Tibial artery (tissue), 4 donors: ENCODE data around the gene CACNA2D1.

ENCODE experiments used
- DNase-seq, 2 donors: peaks; one replicate each; pipeline ENCODE4 v3.0.0-alpha.2; 2019
- H3K27ac ChIP-seq, 2 donors: fragments of 200-600 bp; sonication (generic) in 1 of 2; 1 replicate in 1 of 2; 2 replicates in 1 of 2; pipeline ENCODE4 v1.5.1; 2018 to 2019; ENCODE audit warnings: mild to moderate bottlenecking in 1 of 2
- H3K27me3 ChIP-seq, 2 donors: fragments of 200-600 bp; sonication (generic) in 1 of 2; one replicate each; pipeline versions ENCODE4 v1.5.1 to v1.6.0; 2016 to 2019
- H3K36me3 ChIP-seq, 3 donors: fragments of 200-600 bp; sonication (generic) in 2 of 3; one replicate each; pipeline ENCODE4 v1.5.1; 2016 to 2019; ENCODE audit warnings: mild to moderate bottlenecking in 2 of 3
- H3K4me1 ChIP-seq, 4 donors: fragments of 200-600 bp; sonication (generic) in 2 of 4; 1 replicate in 3 of 4; 2 replicates in 1 of 4; pipeline ENCODE4 v1.5.1; 2016 to 2019
- H3K4me3 ChIP-seq, 2 donors: fragments of 200-600 bp; sonication (generic) in 1 of 2; 1 replicate in 1 of 2; 2 replicates in 1 of 2; pipeline ENCODE4 v1.5.1; 2018 to 2019; ENCODE audit warnings: mild to moderate bottlenecking in 2 of 2
- H3K9me3 ChIP-seq, 3 donors: fragments of 200-600 bp; sonication (generic) in 1 of 3; one replicate each; pipeline ENCODE4 v1.5.1; 2016 to 2019
- intact Hi-C: fragments of 100-400 bp; cut with DNase I; formaldehyde crosslinking; loops from one replicate; pipeline ENCODE4 v1.15.0; 2023; ENCODE audit warnings: low total_unique reads
- TF ChIP-seq, protein P1 (sequence below), 2 experiments: fragments of 200-600 bp in 1 of 2; fragments of 450-650 bp in 1 of 2; IDR thresholded peaks; one replicate each; pipeline ENCODE4 v1.5.1; 2017 to 2019; ENCODE audit warnings: antibody characterized with exemption in 2 of 2, mild to moderate bottlenecking in 1 of 2, moderate library complexity in 1 of 2

The CACNA2D1 gene

DNA sequence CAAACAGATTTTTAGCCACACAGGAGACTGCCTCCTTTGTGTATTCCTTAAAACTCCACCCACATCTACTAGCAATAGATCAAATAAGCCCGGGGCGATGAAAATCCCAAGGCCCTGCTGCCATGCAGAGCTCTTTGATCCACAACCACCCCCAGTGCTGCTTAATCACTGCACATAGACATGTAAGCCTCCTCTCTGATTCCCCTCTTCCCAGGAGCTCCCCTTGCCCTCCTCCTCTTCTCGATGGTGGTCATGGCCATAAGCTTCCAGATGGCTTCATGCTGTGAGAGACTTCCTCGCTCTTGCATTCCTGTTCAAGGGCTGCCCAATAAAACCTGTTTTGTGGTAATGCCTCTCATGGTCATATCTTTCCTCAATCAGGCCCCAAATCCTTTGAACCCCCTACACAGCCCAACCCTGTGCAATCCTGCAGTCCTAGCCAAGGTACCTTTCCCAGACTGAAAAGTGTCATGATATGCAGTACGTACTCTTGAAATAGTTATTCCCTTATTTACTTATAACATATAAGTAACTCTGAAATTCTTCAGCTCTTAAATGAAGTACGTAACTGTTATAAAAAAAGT is 158.5 kb downstream of the CACNA2D1 start:
- Histone ChIP-seq H3K27ac (no peak overlapping the region), H3K36me3 (no peaks in the 10 kb centered on the region), H3K4me3 (no peak overlapping the region), H3K4me1 (peaks cover 0 to 25% (median 9%) of the 10 kb centered on the region in 4 donors), H3K9me3 (no peaks in the 10 kb centered on the region), H3K27me3 (no peaks in the 10 kb centered on the region)
- DNase-seq, result no peak
- intact Hi-C loops, result no loop called here
- TF ChIP-seq, protein P1, sequence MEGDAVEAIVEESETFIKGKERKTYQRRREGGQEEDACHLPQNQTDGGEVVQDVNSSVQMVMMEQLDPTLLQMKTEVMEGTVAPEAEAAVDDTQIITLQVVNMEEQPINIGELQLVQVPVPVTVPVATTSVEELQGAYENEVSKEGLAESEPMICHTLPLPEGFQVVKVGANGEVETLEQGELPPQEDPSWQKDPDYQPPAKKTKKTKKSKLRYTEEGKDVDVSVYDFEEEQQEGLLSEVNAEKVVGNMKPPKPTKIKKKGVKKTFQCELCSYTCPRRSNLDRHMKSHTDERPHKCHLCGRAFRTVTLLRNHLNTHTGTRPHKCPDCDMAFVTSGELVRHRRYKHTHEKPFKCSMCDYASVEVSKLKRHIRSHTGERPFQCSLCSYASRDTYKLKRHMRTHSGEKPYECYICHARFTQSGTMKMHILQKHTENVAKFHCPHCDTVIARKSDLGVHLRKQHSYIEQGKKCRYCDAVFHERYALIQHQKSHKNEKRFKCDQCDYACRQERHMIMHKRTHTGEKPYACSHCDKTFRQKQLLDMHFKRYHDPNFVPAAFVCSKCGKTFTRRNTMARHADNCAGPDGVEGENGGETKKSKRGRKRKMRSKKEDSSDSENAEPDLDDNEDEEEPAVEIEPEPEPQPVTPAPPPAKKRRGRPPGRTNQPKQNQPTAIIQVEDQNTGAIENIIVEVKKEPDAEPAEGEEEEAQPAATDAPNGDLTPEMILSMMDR (IDR thresholded peaks at IDR 0.05), result no peak

DNA sequence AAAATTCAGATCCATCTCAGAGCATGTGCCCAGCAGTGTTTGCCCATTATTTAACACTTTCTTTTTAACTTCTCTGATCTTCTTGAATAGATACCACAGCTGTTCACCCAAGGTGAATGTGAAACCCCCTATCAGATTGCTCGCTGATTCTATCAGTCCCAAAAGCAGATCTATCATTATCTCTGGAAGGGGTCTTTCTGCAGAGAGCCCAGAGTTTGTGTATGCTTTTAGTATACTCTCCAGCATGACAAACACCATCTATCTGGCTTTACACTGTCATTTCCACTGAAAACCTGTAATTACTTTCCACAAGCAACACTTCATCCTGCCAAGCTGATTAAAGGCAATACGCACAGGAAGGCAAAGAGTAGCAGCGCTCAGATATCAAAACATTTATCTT is 168.2 kb downstream of the CACNA2D1 start:
- no peak overlapping the region for H3K4me3 ChIP-seq
- intact Hi-C loops, result no loop called here

DNA sequence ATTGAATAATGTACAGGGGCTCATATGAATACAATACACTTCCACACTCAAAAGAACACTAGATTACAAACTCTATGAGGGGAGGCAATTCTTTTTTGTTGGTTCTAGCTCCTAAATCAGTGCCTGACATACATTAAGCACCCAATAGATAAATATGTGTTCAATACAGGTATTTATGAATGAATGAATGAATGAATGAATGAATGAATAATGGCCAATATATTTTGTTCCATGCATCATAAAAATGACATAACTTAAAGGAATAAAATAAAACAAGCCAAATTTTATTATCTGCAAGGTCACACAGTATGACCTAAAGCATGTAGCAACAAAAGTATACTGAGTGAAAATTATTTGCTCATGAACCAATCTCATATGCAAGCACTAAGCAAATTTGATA is 168.9 kb downstream of the CACNA2D1 start:
- Histone ChIP-seq H3K36me3 (no peaks in the 10 kb centered on the region), H3K27me3 (no peaks in the 10 kb centered on the region), H3K9me3 (no peaks in the 10 kb centered on the region), H3K4me3 (no peak overlapping the region), H3K4me1 (peaks cover 0 to 11% (median 0%) of the 10 kb centered on the region in 4 donors), H3K27ac (no peak overlapping the region)
- no peak for DNase-seq
- TF ChIP-seq, protein P1 (IDR thresholded peaks at IDR 0.05), result no peak
- intact Hi-C loops, result no loop called here

More for the DNA sequence above, 168.2 kb downstream of the CACNA2D1 start:
- peaks cover 0 to 10% (median 0%) of the 10 kb centered on the region in 4 donors for H3K4me1 ChIP-seq
- no peaks in the 10 kb centered on the region for H3K27me3 ChIP-seq
- no peak overlapping the region for H3K27ac ChIP-seq
- no peaks in the 10 kb centered on the region for H3K36me3 ChIP-seq
- DNase-seq, result no peak
- no peaks in the 10 kb centered on the region for H3K9me3 ChIP-seq
- TF ChIP-seq, protein P1 (IDR thresholded peaks at IDR 0.05), result no peak

DNA sequence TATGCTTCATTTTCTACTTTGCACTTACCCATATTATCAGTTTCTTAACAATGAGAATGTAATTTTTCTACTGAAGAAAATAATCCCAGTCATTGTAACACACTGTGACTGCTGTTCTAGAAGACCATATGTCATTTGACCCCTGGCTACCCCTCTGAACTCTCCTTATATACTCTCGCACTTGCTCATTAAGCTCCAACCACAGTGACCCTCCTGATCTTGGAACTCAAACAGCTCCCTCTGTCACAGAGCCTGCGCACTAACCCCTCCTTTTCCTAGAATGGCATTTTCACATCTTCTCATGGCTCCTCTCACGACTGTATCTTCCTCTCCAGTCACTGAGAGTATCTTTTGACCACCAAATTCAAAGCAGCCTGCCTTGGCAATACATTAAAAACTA is 169.7 kb downstream of the CACNA2D1 start:
- intact Hi-C loops, result no loop called here
- no peak overlapping the region for H3K4me3 ChIP-seq
- no peaks in the 10 kb centered on the region for H3K36me3 ChIP-seq
- TF ChIP-seq, protein P1 (IDR thresholded peaks at IDR 0.05), result no peak
- peaks cover 0 to 18% (median 1%) of the 10 kb centered on the region in 4 donors for H3K4me1 ChIP-seq
- no peak overlapping the region for H3K27ac ChIP-seq
- no peaks in the 10 kb centered on the region for H3K27me3 ChIP-seq
- no peaks in the 10 kb centered on the region for H3K9me3 ChIP-seq
- no peak for DNase-seq

DNA sequence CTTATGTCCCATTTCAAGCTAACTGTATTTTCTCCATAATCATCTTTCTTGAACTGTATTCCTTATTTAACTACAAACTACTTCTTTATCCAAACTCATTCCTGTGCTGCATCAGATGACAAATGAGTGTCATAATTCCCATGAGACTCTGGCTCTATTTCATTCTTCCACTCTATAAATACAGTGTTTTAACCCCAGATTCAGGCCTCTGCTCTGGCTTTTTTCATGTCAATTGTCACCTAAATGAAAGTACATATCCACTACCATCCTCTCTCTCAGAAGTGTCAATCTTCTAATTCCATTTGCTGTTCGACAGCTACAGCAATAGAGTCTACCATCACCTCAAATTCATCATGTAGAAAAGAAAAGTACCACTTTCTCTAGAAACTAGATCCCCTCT is 172.7 kb downstream of the CACNA2D1 start:
- intact Hi-C loops, result no loop called here
- Histone ChIP-seq H3K4me1 (peaks cover 0 to 18% (median 1%) of the 10 kb centered on the region in 4 donors), H3K27ac (no peak overlapping the region), H3K36me3 (no peaks in the 10 kb centered on the region), H3K9me3 (no peaks in the 10 kb centered on the region), H3K27me3 (no peaks in the 10 kb centered on the region), H3K4me3 (no peak overlapping the region)
- DNase-seq, result no peak
- TF ChIP-seq, protein P1 (IDR thresholded peaks at IDR 0.05), result no peak

DNA sequence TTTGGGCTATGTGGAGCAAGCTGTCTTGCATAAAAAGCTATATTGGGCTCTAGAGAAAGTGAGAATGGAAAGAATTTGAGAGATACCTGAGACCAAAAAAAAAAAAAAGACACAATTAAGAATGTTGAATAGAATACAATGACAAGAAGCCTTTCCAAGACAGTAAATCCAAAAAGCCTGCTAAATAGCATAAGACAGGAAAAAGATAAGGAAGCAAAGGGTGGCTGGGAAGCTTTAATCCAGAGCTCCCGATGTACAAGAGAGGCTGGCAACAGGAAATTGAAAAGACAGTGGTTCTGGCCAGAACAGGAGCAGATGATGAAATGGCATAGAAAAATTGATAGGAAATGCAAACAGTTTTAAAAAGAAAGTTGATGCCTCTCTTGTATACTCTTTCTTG is 174.9 kb downstream of the CACNA2D1 start:
- intact Hi-C loops, result no loop called here
- Histone ChIP-seq H3K27me3 (no peaks in the 10 kb centered on the region), H3K9me3 (no peaks in the 10 kb centered on the region), H3K4me3 (no peak overlapping the region), H3K36me3 (no peaks in the 10 kb centered on the region), H3K27ac (no peak overlapping the region), H3K4me1 (peaks cover 0 to 18% (median 1%) of the 10 kb centered on the region in 4 donors)
- no peak for DNase-seq
- TF ChIP-seq, protein P1 (IDR thresholded peaks at IDR 0.05), result no peak
